Liver (tissue), 3 donors: ENCODE data around the gene FBXW7.

Experiments
- ATF3 ChIP-seq: IDR thresholded peaks from 2 replicates; pipeline ENCODE4 v1.6.1; 2016; ENCODE audit warnings: antibody characterized with exemption
- CTCF ChIP-seq: fragments of 150-350 bp; IDR thresholded peaks from 2 replicates; pipeline ENCODE4 v1.5.1; 2017; ENCODE audit warnings: improper control_type of control experiment, low read depth, low read length; ENCODE audit not compliant: missing input control
- FOXA1 ChIP-seq: IDR thresholded peaks from 2 replicates; pipeline ENCODE4 v1.6.1; 2016; ENCODE audit warnings: antibody characterized with exemption
- JUND ChIP-seq, 2 donors: IDR thresholded peaks; 2 replicates each; pipeline ENCODE4 v1.6.1; 2016; ENCODE audit warnings: antibody characterized with exemption in 2 of 2
- MAX ChIP-seq: IDR thresholded peaks from 2 replicates; pipeline ENCODE4 v1.6.1; 2016; ENCODE audit warnings: antibody characterized with exemption
- NR2F2 ChIP-seq: IDR thresholded peaks from 2 replicates; pipeline ENCODE4 v1.6.1; 2016; ENCODE audit warnings: antibody characterized with exemption
- REST ChIP-seq: IDR thresholded peaks from 2 replicates; pipeline ENCODE4 v1.6.1; 2016; ENCODE audit warnings: antibody characterized with exemption, mild to moderate bottlenecking
- TAF1 ChIP-seq: conservative IDR thresholded peaks from 2 replicates; pipeline ENCODE4 v1.6.1; 2016; ENCODE audit warnings: antibody characterized with exemption, mild to moderate bottlenecking
- ZBTB33 ChIP-seq: IDR thresholded peaks from 2 replicates; pipeline ENCODE4 v1.6.1; 2016; ENCODE audit warnings: antibody characterized with exemption
- donor health status: healthy.
- donor health status: healthy.

GRCh38 chr4:152321398-152321797 is 214.5 kb downstream of the FBXW7 start:
- TF ChIP-seq FOXA1, result no peak
- TF ChIP-seq ZBTB33, result no peak
- TF ChIP-seq CTCF, result no peak
- TF ChIP-seq TAF1, result no peak
- no peak for TF ChIP-seq NR2F2
- no peak for TF ChIP-seq MAX
- no peak for TF ChIP-seq REST
- TF ChIP-seq ATF3, result no peak
- TF ChIP-seq JUND (IDR thresholded peaks at IDR 0.05), result no peak
